ENCODE measurements around the gene SALL1. TPM values are rescaled to one million over a fixed set of nuclear protein-coding genes. Genes with fewer than 3 reads are reported as not detected.

Gene SALL1
- total RNA-seq, 1 experiment from 2014 or later = 101 TPM

DNA sequence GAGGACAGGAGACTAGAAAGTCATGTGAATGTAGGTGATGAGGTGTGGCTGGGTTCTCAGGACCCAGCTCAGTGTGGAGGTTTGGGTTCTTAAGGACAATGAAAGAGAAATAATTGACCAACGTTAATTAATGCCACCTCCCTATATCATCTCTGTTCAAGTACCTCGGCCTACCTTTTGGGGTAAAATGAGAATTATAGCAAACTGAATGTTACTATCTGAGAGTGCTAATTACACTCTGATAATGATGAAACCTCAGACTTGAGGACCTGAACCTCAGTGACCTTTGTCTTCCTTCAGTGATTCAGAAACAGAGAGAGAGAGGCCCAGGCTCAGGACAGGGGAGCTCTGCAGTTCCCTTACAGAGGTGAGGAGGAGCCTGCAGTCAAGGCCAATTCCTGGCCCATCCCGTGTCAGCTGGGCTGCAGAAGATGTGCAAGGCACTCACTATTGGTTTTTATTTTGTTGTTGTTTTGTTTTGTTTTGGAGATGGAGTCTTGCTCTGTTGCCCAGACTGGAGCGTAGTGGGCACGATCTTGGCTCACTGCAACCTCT, 57.3 kb downstream of the SALL1 start:
- H3K9me3 Mint-ChIP-seq = peaks cover 3 to 6% of the 10 kb centered on the region in 2 experiments; a peak in 3 of 5 replicates
- no CpG with 5 or more reads among the region's 5 CpGs for WGBS (ENCODE audit: extremely low coverage, insufficient read length, low lambda C conversion rate)
- H3K27me3 ChIP-seq (ENCODE audit: insufficient read depth, low read length) = no peaks in the 10 kb centered on the region

More for the DNA sequence above, 57.3 kb downstream of the SALL1 start:
- no peak overlapping the region for H2BK20ac ChIP-seq (ENCODE audit: low read depth, low read length, poor library complexity, severe bottlenecking)
- H3K36me3 Mint-ChIP-seq (ENCODE audit: insufficient read depth in 1 of 3, low read depth in 3 of 3) = peaks cover 0 to 13% (median 2%) of the 10 kb centered on the region in 3 experiments; a peak in 2 of 7 replicates
- H4K5ac ChIP-seq (ENCODE audit: insufficient read length, low read depth, low read length) = no peak overlapping the region
- no peaks in the 10 kb centered on the region for H3K79me2 ChIP-seq (ENCODE audit: insufficient read depth, low read length)
- no peaks in the 10 kb centered on the region for H3K4me1 ChIP-seq (ENCODE audit: insufficient read depth, low read length)
- no peak overlapping the region for H3K9ac ChIP-seq (ENCODE audit: extremely low read depth, insufficient read length, low read length)
- H3K23ac ChIP-seq (ENCODE audit: insufficient read length, low read depth, low read length) = no peak overlapping the region
- H3K27me3 Mint-ChIP-seq (ENCODE audit: low read depth) = peaks cover 15% of the 10 kb centered on the region
- no peak overlapping the region for H2BK15ac ChIP-seq (ENCODE audit: low read depth, low read length)
- no peak overlapping the region for H3K4ac ChIP-seq (ENCODE audit: low read depth, low read length)
- no peak overlapping the region for H3K4me3 Mint-ChIP-seq
- no peaks in the 10 kb centered on the region for H4K20me1 ChIP-seq (ENCODE audit: control insufficient read depth, insufficient read depth, insufficient read length)
- no peak overlapping the region for H3K27ac ChIP-seq (ENCODE audit: insufficient read length, low read depth, low read length)
- no peaks in the 10 kb centered on the region for H3K9me3 ChIP-seq (ENCODE audit: control insufficient read depth, low read depth, low read length)
- no peak overlapping the region for H2BK12ac ChIP-seq (ENCODE audit: insufficient read length, low read depth, low read length)
- DNase-seq = no peak
- H2AK5ac ChIP-seq (ENCODE audit: insufficient read length, low read length) = no peak overlapping the region
- H3K18ac ChIP-seq (ENCODE audit: insufficient read length, low read depth, low read length) = no peak overlapping the region
- H3K23me2 ChIP-seq (ENCODE audit: insufficient read length, low read depth, low read length, poor library complexity, severe bottlenecking) = no peaks in the 10 kb centered on the region
- H4K8ac ChIP-seq (replicated peaks; ENCODE audit: insufficient read length, low read depth, low read length) = no peak overlapping the region
- H3K27ac Mint-ChIP-seq = no peak overlapping the region; a peak in 1 of 7 replicates
- H4K91ac ChIP-seq (ENCODE audit: insufficient read length, low read depth, low read length) = no peak overlapping the region
- TF ChIP-seq, protein P1, sequence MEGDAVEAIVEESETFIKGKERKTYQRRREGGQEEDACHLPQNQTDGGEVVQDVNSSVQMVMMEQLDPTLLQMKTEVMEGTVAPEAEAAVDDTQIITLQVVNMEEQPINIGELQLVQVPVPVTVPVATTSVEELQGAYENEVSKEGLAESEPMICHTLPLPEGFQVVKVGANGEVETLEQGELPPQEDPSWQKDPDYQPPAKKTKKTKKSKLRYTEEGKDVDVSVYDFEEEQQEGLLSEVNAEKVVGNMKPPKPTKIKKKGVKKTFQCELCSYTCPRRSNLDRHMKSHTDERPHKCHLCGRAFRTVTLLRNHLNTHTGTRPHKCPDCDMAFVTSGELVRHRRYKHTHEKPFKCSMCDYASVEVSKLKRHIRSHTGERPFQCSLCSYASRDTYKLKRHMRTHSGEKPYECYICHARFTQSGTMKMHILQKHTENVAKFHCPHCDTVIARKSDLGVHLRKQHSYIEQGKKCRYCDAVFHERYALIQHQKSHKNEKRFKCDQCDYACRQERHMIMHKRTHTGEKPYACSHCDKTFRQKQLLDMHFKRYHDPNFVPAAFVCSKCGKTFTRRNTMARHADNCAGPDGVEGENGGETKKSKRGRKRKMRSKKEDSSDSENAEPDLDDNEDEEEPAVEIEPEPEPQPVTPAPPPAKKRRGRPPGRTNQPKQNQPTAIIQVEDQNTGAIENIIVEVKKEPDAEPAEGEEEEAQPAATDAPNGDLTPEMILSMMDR (conservative IDR thresholded peaks at IDR 0.05) = no peak
- no peak overlapping the region for H3K14ac ChIP-seq (ENCODE audit: insufficient read depth, low read length)
- no peaks in the 10 kb centered on the region for H3K79me1 ChIP-seq (ENCODE audit: insufficient read depth, low read depth, low read length, poor library complexity, severe bottlenecking)
- H3T11ph ChIP-seq (ENCODE audit: low read length) = no peak overlapping the region
- no peak overlapping the region for H2AFZ ChIP-seq (ENCODE audit: low read length)
- no peak overlapping the region for H3K4me2 ChIP-seq (ENCODE audit: insufficient read depth, insufficient read length, low read length)
- no peak overlapping the region for H3K56ac ChIP-seq (ENCODE audit: insufficient read length, low read depth, low read length)
- H3K4me1 Mint-ChIP-seq = peaks cover 14 to 17% of the 10 kb centered on the region in 2 experiments
- H2BK120ac ChIP-seq (ENCODE audit: low read depth, low read length, poor library complexity, severe bottlenecking) = no peak overlapping the region
- H2BK5ac ChIP-seq (ENCODE audit: insufficient read length, low read length) = no peak overlapping the region
